ELF-1 (cell line): Measurements from ENCODE around the gene LEF1.

ENCODE experiments used
- DNase-seq: peaks from one replicate; pipeline ENCODE4 v3.0.0-alpha.2; 2016; ENCODE audit warnings: low read depth, low spot score

Gene LEF1

GRCh38 chr4:108149588-108150380, 18.9 kb downstream of the LEF1 start:
- DNase-seq: no peak

- DNase-seq: no peak
Measured at GRCh38 chr4:108148316-108148715, 20.4 kb downstream of the LEF1 start.

GRCh38 chr4:108146819-108147218, 21.9 kb downstream of the LEF1 start:
- peak; percentile 26 for DNase-seq

- DNase-seq: no peak
Measured at GRCh38 chr4:108146336-108146735, 22.4 kb downstream of the LEF1 start.

GRCh38 chr4:108144451-108144850, 24.3 kb downstream of the LEF1 start:
- DNase-seq: no peak

GRCh38 chr4:108143515-108143914, 25.2 kb downstream of the LEF1 start:
- no peak for DNase-seq

GRCh38 chr4:108142870-108143269, 25.9 kb downstream of the LEF1 start:
- no peak for DNase-seq

- peak; percentile 29 for DNase-seq
Measured at GRCh38 chr4:108141213-108141950, 27.4 kb downstream of the LEF1 start.

GRCh38 chr4:108140328-108140727, 28.4 kb downstream of the LEF1 start:
- DNase-seq: no peak

- no peak for DNase-seq
Measured at GRCh38 chr4:108139089-108139488, 29.6 kb downstream of the LEF1 start.

GRCh38 chr4:108135549-108136209, 33.1 kb downstream of the LEF1 start:
- DNase-seq: peak; percentile 95

- DNase-seq: peak; percentile 47
Measured at GRCh38 chr4:108130955-108131354, 37.8 kb downstream of the LEF1 start.

GRCh38 chr4:108129196-108129595, 39.5 kb downstream of the LEF1 start:
- peak; percentile 10 for DNase-seq

GRCh38 chr4:108126806-108127205, 41.9 kb downstream of the LEF1 start:
- no peak for DNase-seq

- DNase-seq: no peak
Measured at GRCh38 chr4:108120789-108121188, 47.9 kb downstream of the LEF1 start.

GRCh38 chr4:108119199-108119800, 49.4 kb downstream of the LEF1 start:
- no peak for DNase-seq

- DNase-seq: peak; percentile 14
Measured at GRCh38 chr4:108118505-108118904, 50.2 kb downstream of the LEF1 start.

- peak; percentile 93 for DNase-seq
Measured at GRCh38 chr4:108117418-108118182, 51.1 kb downstream of the LEF1 start.

- peak; percentile 14 for DNase-seq
Measured at GRCh38 chr4:108116423-108117168, 52.1 kb downstream of the LEF1 start.

- no peak for DNase-seq
Measured at GRCh38 chr4:108115168-108115526, 53.6 kb downstream of the LEF1 start.

- peak; percentile 31 for DNase-seq
Measured at GRCh38 chr4:108114503-108114902, 54.2 kb downstream of the LEF1 start.
